ENCODE data around the gene RELN.

DNA sequence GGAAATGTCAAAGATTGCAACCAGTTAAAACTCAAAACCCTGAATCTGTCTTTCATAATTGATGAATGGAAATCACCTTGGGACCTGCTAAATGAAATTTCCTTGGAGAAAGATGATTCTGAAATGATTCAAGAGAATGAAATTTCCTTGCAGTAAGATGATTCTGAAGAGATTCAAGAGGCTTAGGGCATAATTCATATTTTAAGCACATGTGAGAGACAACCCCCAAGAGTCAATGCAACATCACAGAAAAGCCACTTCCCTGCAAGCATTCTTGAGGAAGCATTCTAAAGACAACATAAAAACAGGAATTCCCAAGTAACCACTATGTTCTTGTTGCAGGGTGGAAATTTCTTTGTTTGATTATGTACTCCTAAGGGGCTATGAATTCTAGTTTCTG lies 113.7 kb downstream of the RELN start:
- TF ChIP-seq CTCF (IDR thresholded peaks at IDR 0.05): no peak
- TF ChIP-seq POLR2A (IDR thresholded peaks at IDR 0.05): no peak

All from lower leg skin (tissue), 3 donors.